Middle frontal gyrus (tissue), 1 donor: ENCODE results near the gene LPAR3.

ENCODE experiments used
- DNase-seq: peaks from one replicate; pipeline ENCODE4 v3.0.0-alpha.2; 2015; ENCODE audit warnings: low spot score; ENCODE audit errors: extremely low spot score

The LPAR3 gene

DNA sequence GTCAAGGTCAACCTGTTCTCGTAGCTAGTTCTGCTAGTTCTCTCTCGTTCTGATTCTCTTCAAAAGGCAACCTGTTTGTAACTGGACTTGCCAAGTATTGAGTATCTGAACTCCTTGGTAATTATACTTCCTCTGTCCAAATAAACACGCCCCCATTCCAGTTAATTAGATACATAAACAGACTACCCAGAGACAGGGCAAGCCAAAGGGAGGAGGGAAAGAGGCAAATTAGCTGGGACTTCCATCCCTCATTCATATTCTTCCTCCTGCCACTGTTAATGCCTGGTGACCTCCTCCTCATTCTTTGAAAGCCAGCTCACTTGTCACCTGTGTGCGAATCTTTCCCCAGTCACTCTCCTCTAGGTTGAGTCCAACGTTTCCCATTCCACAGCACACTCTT, 62.9 kb downstream of the LPAR3 start:
- no peak for DNase-seq

DNA sequence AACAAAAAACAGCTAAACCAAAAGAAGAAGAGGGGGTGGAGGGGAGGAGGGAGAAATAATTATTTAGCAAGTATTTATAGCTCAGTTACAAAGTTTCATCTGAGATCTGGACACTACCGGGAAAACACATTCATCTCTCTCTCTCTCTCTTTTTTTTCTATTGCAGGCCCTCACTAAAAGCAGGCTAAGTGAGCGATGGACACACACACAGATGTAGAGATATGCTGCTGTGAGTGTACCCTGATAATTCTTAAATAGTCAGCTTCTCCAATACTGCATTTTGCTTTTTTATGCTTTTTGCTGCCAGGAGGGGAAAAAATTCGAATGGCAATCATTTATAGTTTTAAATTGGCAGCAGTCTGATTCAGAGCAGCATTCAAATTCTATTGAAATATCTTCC, 65.0 kb downstream of the LPAR3 start:
- DNase-seq, result no peak

DNA sequence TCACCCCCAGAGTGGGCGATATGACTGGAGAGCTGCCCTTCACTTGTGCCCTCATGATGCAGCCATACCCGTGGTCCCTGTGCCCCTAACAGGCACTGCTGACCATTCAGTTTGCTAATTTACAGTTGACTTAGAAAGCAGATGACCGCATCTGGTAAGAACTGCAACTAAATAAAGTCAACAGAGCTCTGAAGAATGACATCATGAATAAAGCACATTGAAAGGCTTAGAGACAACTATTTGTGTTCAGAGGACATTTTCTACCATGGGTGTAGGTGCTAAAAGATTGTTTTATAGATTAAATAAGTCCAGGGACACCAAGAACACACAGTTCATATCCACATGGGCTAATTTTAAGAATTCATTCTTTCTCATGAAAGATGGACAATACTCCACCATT, 65.5 kb downstream of the LPAR3 start:
- no peak for DNase-seq

DNA sequence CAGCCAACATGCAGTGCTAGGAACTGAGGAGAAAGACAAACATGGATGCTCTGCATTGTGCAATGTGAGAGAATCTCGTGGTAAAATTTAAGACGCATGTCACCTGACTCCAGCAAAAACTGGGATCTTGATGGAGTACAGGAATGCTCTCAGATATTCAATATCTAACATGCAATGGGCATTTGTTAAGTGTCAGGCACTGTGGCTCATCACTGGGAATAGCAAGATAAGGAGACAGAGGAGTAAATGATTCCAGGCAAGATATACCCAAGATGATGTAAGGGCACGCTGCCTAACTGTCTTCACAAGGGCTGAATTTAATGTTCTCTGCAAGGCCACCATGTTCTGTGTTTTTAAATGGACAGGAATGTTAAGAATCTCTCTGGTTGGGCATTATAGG, 67.8 kb downstream of the LPAR3 start:
- no peak for DNase-seq

DNA sequence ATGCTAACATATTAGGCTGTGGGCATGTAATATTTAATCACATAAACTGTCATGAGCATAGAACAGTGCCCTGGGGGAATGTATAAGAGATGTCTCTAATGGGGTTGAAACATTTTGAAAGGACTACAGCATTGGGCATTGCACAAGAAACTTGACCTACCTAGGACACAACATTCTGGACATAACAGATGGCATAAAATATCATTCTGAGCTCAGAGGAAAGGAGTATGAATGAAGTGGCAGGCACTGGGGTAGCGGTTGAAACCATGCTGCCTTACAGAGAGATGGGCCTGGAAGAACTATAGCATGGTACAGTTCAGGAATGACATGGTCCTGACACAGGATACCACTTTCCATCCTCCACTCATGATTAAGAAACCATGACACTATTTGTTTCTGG, 69.0 kb downstream of the LPAR3 start:
- no peak for DNase-seq

DNA sequence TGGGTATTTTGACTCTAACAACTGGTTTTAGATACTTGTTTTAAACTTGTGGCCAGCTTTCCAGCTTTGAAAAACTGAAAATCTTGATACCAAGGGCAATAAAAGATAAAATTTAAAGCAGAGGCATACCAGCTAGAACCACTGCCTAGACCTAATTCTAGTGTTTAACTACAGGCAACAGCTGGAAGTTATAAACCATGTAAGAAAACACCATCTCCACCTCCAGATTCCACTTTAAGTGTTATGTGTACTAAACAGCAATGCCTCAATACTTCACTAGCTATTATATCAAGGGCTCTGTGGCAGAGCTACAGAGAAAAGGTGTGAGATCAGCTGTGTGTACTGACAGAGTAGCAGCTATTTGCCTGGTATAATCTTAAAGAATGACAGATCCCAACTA, 69.5 kb downstream of the LPAR3 start:
- DNase-seq, result no peak

DNA sequence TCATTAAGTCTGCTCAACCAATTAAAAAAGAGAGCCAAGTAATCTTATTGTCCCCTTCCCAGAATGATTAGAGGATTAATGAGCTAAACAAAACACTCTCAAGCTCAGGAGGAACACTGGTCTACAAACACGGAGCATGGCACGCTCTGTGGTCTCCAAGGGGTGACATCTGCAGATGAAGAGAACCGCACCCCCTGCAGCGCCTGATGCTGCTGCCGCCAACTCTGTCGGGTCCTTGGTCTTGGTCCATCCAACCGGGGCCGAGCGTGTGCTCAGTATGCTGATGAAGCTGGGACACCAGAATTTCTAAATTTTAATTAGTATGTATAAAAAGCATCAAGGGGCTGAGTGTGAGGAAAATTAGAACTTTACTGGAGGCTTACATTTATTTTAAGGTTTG, 82.7 kb downstream of the LPAR3 start:
- DNase-seq, result no peak

DNA sequence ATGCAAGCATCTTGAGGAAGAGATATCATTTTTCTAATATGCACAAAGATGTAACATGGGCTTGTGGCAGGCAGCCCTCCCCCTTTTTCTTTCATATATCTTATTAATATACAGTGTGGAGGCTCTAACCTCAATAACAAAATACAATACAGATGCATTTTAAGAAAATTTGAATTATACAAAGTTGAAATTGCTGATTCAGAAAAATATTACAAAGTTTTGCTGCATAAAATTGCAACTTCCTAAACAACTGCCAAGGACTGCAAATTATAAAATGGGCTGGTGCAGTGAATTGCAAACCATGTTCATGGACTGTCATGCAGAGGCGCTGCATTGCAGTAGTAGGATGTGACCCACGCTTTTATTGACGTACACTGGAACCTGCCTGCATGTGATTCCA, 84.0 kb downstream of the LPAR3 start:
- DNase-seq, result no peak

DNA sequence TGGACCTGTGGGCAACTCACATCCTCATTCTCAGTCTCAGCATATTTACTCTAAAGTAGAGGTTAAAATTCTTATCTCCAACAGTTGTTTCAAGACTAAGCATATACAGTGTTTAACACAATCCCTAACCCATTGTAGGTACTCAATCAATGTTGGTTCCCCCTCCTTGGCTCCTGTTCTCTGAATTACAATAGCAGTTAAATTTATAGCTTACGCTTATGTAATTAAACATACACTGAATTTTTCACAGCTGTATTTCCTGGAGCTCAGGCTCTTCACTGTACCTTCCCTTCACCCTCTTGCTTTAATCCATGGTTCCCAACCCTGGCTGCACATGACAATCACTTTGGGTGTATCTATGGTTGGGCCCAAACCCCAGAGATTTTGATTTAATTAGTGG, 89.4 kb downstream of the LPAR3 start:
- DNase-seq, result no peak

DNA sequence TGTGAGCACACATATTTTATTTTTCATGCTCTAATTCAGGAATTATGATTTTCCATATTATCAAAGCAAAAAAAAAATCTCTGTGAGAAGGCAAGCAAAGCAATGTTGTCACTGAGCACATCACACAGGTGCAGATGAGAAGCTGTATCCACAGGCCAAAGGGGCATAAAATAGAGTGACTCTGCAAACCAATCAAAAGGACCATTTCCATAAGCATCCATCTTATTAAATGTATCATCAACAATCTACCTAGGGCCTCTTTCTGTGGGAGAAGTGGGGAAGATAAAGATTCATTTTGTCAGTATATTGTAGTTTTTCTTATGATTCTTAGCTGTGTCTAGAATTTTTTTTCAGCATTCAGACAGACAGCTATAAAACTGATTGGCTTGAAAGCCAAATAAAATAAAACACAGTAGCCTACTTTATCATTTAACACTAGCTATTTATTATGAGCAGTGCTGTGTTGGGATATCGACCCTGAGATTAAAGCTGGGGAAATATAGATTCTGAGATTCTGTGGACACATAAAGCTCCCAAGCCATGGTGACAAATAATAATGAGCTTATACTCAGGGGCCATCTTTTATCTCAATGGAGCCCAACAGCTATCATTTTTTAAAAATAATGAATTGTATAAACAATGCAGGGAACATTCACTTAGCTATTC, 90.3 kb downstream of the LPAR3 start:
- no peak for DNase-seq

DNA sequence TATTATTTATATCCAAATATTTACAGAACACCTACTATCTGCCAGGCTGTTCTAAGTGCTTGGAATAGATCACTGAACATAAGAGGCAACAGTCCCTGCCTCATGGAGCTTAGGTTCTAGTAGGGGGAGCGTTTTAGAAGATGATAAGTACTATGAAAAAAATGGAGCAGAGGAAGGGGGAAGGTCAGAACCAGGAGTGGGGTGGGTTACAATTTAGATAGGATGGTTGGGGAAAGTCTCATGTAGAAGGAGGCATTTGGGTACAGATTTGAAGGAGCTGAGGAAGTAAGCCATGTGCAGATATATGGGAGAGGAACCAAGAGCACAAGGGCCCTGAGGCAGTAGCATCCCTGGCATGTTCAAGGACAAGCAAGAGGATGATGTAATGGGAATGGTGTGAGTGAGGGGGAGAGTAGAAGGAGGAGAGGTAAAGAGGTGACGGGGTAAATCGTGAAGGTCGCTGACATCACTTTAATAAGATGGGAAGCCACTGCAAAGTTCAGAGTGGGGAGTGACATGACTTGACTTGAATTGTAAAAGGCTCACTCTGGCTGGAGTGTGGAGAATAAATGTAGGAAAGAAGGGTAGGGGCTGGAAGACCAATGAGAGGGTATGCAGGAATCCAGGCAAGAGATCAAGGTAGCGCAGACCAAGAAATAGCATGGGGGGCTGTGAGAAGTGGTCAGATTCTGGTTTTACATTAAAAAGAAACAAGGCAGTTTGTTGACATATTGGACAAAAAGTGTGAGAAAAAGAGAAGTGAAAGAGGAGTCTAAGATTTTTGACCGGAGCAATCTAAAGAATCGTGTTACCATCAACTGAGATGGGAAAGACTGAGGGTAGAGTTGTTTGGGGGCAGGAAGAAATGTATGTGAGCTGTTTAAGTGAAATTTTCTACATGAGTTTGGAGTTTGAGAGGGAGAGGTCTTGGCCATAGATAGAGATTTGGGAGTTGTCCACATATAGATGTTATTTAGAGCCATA, 92.6 kb downstream of the LPAR3 start:
- no peak for DNase-seq

DNA sequence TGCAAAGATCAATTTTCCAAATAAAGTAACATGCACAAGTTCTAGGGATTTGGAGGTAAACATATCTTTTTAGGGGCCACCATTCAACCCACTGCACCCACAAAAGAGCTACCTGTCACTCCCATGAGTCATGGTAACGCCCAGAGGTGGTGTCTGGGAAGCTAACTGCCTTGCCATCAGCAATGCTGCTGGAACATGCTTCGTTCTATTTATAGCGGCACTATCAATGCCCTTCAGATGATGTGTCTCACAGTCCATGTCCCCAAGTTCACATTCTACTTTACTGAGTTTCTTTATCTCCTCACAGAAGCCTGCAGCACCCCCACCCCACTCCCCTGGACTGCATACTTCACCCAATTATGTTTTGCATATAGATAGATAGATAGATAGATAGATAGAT, 95.4 kb downstream of the LPAR3 start:
- no peak for DNase-seq

DNA sequence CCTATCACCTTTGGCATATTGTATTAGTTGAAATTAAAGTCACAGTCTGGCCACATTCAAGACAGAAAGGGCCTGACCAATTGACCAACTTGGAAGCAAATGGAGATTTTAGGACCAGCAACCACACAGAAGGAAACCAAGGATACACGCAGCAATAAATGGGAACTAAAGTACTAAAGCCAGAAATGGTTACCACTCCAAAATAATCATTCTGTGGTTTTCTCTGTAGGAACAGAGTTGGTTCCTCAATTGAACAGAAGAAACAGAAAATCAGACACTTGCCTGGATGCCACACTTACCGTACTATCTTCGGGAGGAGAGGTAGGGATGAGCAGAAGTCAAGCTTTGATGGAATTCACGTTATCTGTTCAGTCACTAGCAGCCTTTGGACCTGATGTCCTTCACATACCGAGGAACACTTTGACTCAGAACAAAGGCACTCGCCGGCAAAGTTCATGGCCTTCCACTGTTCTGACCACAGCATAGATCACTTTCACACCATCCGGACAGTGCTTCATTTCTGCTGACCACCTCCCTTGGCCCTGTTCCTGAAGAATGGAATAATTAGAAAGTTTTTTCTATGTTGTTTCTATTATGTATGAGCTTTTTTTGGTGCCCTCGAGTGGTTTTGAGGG, 96.9 kb downstream of the LPAR3 start:
- no peak for DNase-seq

DNA sequence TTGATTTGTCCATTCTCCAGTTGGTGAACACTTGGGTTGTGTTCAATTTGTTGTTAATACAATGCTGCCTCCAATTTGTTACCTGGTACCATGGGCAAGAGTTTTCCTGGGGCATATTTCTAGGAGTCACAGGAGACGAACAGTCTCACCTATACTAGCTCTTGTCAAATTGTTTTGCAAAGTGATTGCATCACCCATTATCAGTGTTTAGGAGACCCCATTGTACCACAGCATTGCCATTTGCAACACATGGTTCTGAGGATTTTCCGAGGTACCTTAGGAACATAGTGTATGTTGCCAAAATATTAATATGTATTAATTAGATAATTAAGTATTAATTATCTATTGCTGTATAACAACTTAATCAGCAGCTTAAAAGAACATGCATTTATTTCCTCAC, 97.8 kb downstream of the LPAR3 start:
- DNase-seq, result no peak

DNA sequence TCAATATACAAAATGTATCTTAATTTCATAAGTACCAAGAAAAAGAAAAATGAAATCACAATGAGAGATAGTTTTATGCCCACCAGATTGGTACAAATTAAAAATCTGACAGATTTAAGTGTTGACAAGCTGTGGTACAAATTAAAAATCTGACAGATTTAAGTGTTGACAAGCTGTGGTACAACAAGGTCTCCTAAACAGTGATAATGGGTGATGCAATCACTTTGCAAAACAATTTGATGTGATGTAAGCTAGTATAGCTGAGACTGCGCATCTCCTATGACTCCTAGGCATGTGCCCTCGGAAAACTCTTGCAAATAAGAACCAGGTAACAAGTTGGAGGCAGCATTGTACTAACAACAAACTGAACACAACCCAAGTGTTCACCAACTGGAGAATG, 100.6 kb downstream of the LPAR3 start:
- no peak for DNase-seq

DNA sequence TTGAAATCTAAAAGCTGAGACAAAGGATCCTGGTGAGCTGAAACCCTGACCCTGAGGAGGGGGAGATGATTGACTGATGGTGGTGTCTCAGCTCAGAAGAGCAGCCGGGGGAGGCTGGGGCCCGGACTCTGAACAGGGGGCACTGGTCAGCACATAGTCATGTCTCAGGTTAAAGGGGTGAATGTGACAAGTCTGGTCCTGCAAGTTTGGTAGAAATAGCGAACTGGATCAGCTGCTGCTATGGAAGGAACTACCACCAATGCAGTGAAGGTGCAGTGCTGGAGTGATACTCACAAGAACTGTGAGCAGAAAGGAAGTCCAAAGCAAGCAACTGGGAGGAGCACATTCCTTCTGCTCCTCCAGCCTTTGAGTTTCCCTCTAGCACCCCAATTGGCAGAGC, 104.0 kb downstream of the LPAR3 start:
- no peak for DNase-seq

DNA sequence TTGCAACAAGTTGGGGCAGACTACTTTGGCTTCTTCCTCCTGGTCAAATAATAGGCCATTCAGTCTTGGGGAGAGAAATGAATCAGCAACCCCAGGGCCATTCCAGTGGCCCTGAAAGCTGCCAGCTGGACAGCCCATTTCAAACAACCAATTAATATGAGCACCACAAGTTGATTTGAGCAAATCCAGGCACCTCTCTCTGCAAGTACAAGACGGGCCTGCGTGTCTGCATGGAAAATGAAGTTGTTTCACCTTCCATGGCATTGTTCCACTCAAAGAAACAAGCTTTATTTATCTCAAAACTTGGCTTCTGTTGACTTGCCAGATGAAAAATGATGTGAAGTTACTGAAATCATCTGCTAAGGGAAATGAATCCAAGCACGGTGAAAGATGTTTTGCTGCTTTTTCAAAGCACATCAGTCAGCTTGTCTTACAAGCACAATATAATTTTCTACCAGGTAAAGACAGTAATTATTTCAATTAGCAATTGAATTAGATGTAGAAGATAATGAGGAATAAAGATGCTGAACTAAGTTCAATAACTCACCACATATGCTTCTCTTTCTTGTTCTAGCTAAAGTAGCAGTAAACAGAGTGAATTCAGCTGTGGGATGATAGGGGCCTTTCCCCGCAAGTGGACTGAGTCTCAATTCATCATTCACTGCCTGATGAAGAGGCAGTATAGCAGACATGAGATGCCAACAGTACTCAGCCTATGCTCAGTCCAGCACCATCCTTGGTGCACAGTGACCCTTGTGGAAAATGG, 107.6 kb downstream of the LPAR3 start:
- DNase-seq, result no peak

DNA sequence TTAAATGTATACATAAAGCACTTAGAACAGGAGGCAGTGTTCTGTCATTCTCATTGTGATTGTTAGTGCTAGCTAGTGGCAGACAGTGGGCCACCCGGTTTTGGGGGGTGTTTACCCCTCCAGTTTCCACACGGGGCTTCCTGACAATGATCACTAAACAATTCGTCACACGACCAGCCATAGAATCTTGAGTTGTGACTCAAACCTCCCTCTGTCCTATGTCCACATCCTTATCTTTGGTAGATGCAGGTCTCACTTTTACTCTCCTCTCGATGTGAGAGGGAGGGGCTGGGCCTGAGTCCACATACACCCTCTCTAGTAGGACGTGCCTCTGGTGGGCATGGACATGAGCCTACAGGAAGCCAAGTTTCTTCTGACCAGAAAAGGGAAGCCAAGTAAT, 110.1 kb downstream of the LPAR3 start:
- no peak for DNase-seq

DNA sequence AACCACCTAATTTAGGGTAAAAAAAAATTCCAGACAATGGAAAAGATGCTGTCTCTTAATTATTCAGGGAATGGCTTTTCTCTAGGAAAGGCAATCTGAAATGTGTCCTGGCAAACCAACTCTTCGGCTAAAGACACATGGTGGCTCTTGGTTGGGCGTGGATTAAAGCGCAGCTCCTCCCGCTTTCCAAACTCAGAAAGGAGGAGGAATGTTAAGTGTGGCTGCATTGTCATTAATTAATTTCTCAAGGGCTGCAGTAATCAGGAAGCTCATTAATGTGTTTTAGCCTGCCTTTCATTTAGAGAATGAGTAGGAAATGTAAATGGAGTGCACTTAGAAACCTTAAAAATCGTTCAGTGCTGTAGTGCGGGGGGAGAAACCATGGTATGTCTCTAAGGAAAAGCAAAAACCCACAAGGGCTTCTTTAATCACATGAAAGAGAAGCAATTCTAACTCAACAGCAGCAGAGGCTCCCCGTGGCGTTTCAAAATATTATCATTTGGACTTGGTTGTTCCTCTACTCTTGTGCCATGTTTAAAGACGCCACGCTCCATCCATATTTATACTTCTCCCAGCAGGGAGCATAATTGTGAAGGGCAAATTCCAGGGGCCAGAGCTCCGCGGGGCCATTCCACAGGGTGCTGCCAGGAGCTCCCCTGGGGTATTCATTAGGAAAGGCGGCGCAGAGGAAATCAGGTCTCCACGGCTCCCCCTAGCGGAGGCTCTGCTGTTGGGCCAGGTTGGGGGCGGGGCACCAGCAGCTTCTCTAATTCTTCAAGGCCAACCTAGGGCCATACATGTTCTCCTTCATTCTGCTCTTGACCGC, 110.8 kb downstream of the LPAR3 start:
- no peak for DNase-seq

DNA sequence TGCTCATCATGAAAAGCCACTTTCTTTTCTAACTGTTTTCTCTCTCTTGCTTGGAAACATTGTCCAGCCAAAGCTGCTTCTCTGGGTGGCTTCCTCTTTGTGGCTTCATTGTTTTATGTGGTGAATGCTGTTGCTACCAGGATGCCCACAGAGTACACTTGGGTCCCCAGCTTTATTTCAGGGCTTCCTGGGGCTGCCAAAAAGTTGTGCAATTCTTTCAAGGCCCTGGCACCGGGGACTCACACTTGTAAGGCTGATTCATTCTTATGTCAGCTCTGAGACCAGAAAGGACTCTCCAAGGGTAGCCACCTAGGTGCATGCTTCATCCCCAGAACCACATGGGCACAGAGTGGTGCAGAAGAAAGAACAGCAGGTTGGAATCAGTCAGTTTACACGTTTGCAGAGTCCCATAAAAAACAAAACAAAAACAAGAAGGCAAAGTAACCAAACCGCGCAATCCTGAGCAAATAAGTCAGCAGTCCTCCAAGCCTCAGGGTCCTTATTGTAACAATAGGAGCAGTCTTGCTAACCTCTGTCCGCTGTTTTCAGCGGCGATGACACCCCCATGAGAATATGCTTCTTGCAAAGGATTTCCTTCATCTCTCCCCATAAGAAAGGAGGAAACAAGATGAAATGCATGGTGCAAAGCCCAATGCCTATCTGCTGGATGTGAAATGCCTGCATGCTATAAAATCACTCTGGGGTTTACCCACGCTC, 112.8 kb downstream of the LPAR3 start:
- DNase-seq, result no peak
